Activated naive CD8-positive, alpha-beta T cell (primary cell): ENCODE results near the gene MYO5A.
"Not testable (repeated sequence)": the region's sequence is repeated elsewhere in the genome, so short reads cannot be mapped to it uniquely, and the experiment has no call there.

ENCODE experiments used
- H3K27ac Mint-ChIP-seq: one replicate; pipeline ENCODE4 v1.8.0; 2021; ENCODE audit warnings: mixed read lengths
- H3K27me3 Mint-ChIP-seq: one replicate; pipeline ENCODE4 v1.8.0; 2021; ENCODE audit warnings: mixed read lengths
- H3K36me3 Mint-ChIP-seq: one replicate; pipeline ENCODE4 v1.8.0; 2021; ENCODE audit warnings: mixed read lengths
- H3K4me1 Mint-ChIP-seq: one replicate; pipeline ENCODE4 v1.8.0; 2021; ENCODE audit warnings: low read depth, mixed read lengths
- H3K4me3 Mint-ChIP-seq: one replicate; pipeline ENCODE4 v1.8.0; 2021; ENCODE audit warnings: mild to moderate bottlenecking, mixed read lengths
- H3K9me3 Mint-ChIP-seq: one replicate; pipeline ENCODE4 v1.8.0; 2021; ENCODE audit warnings: low read depth, mixed read lengths

The MYO5A gene

GRCh38 chr15:52466716-52467115 is 62.0 kb downstream of the MYO5A start:
- no peak overlapping the region for H3K27ac Mint-ChIP-seq
- H3K4me3 Mint-ChIP-seq, result no peak overlapping the region
- peaks cover 11% of the 10 kb centered on the region for H3K36me3 Mint-ChIP-seq
- no peaks in the 10 kb centered on the region for H3K27me3 Mint-ChIP-seq
- peaks cover 38% of the 10 kb centered on the region for H3K4me1 Mint-ChIP-seq
- H3K9me3 Mint-ChIP-seq, result peaks cover 8% of the 10 kb centered on the region

DNA sequence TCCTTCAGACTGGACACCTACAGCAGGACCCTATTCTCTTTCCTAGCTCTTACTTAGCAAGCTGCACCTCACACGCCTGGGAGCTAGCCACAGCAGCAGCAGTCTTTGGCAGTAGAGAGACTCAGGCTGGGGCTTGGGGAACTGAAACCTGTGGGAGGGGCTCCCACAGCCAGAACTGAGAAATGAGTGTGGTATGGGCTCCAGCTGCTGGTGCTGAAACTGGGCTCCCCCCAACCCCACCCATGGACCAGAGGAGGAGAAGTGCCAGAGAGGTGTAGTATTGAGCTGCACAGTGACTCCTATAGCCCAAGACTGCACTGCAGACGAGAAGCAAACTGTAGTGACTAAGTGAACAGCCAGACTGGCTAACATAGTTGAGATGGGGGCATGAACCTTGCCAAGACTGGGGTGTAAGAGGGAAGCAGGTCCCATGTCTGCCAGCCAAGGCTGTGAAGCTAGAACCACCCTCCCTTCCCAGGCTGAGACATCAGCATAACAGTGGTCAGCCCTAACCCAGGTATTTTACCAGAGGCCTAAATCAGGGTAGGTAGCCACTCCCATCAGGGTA is 62.5 kb downstream of the MYO5A start:
- H3K4me1 Mint-ChIP-seq, result peaks cover 38% of the 10 kb centered on the region
- H3K4me3 Mint-ChIP-seq, result no peak overlapping the region
- H3K9me3 Mint-ChIP-seq, result peaks cover 8% of the 10 kb centered on the region
- H3K27ac Mint-ChIP-seq, result no peak overlapping the region
- peaks cover 11% of the 10 kb centered on the region for H3K36me3 Mint-ChIP-seq
- H3K27me3 Mint-ChIP-seq, result no peaks in the 10 kb centered on the region

DNA sequence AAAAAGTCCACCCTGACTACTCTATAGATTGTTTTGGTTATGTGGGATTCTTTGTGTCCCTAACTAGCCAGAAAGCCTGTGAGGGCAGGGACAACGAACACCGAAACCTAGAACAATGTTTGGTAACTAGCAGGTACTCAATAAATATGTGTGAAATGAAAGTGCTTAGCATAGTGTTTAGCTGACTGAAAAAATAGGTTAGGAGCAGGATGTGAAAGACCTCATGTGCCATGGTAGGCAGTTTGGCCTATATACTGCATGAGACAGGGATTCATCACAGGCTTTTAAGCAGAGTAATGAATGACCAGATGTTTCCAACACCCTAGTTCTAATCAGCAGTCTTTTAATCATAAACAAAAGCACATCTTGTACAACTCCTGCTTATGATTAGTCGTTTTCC is 64.2 kb downstream of the MYO5A start:
- H3K4me1 Mint-ChIP-seq, result peaks cover 38% of the 10 kb centered on the region

DNA sequence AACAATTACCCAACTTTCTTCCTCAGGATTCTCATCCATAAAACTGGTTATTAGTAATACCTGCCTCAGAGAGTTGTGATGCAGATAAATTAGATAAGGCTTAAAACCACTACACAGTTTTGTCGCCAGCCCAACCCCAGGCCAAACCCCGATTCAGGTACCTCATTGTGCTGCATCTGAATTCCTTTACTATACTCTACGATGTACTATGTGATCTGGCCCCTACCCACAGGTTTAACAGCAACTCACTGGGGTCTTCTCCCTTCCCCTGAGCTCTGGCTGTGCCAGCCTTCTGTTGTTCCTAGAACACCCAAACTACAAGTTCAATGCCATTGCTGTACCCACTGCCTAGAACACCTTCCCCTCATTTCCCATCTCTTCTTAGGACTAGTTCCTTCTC is 64.6 kb downstream of the MYO5A start:
- Mint-ChIP-seq H3K4me1 (peaks cover 38% of the 10 kb centered on the region), H3K36me3 (peaks cover 7% of the 10 kb centered on the region), H3K4me3 (no peak overlapping the region), H3K27me3 (no peaks in the 10 kb centered on the region), H3K27ac (peak overlapping the region; percentile 78), H3K9me3 (peaks cover 8% of the 10 kb centered on the region)

More for the DNA sequence above, 64.2 kb downstream of the MYO5A start:
- no peak overlapping the region for H3K4me3 Mint-ChIP-seq
- H3K36me3 Mint-ChIP-seq, result peaks cover 7% of the 10 kb centered on the region
- peak overlapping the region; percentile 78 for H3K27ac Mint-ChIP-seq
- no peaks in the 10 kb centered on the region for H3K27me3 Mint-ChIP-seq
- peaks cover 8% of the 10 kb centered on the region for H3K9me3 Mint-ChIP-seq

GRCh38 chr15:52463638-52464037 is 65.0 kb downstream of the MYO5A start:
- peak overlapping the region; percentile 78 for H3K27ac Mint-ChIP-seq
- H3K27me3 Mint-ChIP-seq, result no peaks in the 10 kb centered on the region
- H3K36me3 Mint-ChIP-seq, result peaks cover 7% of the 10 kb centered on the region
- peaks cover 38% of the 10 kb centered on the region for H3K4me1 Mint-ChIP-seq
- peaks cover 8% of the 10 kb centered on the region for H3K9me3 Mint-ChIP-seq
- H3K4me3 Mint-ChIP-seq, result no peak overlapping the region

DNA sequence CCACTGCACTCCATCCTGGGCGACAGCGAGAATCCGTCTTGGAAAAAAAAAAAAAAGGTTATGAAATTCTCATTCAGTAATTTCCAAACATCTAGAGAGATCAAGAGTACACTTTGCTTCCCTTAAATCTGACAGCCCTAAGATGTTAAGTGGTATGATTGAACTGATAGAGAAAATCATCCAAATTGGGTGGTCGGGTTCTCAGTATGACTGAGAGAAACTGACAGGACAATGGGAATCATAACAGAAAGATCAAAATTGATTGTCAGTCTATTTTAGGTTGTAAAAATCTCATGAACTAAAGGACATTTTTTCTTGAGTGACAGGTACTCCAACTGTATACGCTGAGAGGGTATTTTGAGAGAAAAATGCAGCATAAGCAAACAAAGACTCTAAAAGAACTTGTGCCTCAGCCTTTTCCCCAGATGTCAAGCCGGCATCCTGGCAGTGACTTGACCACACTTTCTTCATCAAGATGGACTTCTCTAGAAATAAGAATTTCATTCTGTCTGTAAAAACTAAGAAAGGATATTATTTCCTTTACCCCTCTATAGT is 65.8 kb downstream of the MYO5A start:
- Mint-ChIP-seq H3K36me3 (peaks cover 8% of the 10 kb centered on the region), H3K9me3 (peaks cover 8% of the 10 kb centered on the region), H3K4me3 (no peak overlapping the region), H3K27ac (no peak overlapping the region), H3K4me1 (peaks cover 39% of the 10 kb centered on the region), H3K27me3 (no peaks in the 10 kb centered on the region)

DNA sequence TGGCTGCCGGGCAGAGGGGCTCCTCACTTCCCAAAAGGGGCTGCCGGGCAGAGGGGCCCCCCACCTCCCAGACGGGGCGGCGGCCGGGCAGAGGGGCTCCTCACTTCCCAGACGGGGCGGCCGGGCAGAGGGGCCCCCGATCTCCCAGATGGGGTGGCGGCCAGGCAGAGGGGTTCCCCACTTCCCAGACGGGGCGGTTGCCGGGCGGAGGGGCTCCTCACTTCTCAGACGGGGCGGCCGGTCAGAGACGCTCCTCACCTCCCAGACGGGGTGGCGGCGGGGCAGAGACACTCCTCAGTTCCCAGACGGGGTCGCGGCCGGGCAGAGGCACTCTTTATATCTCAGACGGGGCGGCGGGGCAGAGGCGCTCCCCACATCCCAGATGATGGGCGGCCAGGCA is 69.0 kb downstream of the MYO5A start:
- not testable (repeated sequence) for H3K4me3 Mint-ChIP-seq, H3K27ac Mint-ChIP-seq, H3K27me3 Mint-ChIP-seq
- Mint-ChIP-seq H3K9me3 (peaks cover 10% of the 10 kb centered on the region), H3K4me1 (peaks cover 29% of the 10 kb centered on the region), H3K36me3 (peaks cover 17% of the 10 kb centered on the region)

DNA sequence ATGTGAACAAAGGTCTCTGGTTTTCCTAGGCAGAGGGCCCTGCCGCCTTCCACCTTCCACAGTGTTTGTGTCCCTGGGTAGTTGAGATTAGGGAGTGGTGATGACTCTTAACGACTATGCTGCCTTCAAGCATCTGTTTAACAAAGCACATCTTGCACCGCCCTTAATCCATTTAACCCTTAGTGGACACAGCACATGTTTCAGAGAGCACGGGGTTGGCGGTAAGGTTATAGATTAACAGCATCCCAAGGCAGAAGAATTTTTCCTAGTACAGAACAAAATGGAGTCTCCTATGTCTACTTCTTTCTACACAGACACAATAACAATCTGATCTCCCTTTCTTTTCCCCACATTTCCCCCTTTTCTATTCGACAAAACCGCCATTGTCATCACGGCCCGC is 69.4 kb downstream of the MYO5A start:
- peaks cover 21% of the 10 kb centered on the region for H3K36me3 Mint-ChIP-seq

GRCh38 chr15:52448011-52448890 is 80.4 kb downstream of the MYO5A start:
- Mint-ChIP-seq H3K4me1 (peaks cover 39% of the 10 kb centered on the region), H3K4me3 (no peak overlapping the region), H3K27ac (no peak overlapping the region), H3K36me3 (peaks cover 11% of the 10 kb centered on the region), H3K27me3 (no peaks in the 10 kb centered on the region), H3K9me3 (no peaks in the 10 kb centered on the region)

More for the DNA sequence above, 69.4 kb downstream of the MYO5A start:
- H3K27ac Mint-ChIP-seq, H3K27me3 Mint-ChIP-seq, H3K4me3 Mint-ChIP-seq: not testable (repeated sequence)
- peaks cover 14% of the 10 kb centered on the region for H3K9me3 Mint-ChIP-seq
- peaks cover 29% of the 10 kb centered on the region for H3K4me1 Mint-ChIP-seq

DNA sequence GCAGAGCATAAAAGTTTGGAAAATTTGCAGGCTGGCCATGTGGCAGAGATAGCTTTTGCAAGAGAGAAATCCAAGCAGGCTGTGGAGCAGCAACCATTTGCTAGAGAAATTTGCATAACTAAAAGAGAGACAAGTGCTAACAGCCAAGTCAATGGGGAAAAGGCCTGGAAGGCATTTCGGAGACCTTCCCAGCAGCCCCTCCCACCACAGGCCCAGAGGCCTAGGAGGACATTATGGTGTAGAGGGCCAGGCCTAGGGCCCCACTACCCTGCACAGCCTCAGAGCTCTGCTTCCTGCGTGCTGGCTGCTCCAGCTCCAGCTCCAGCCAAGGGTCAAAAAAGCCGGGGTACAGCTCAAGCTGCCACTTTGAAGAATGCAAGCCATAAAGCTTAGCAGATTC is 82.7 kb downstream of the MYO5A start:
- Mint-ChIP-seq H3K4me3 (no peak overlapping the region), H3K9me3 (no peaks in the 10 kb centered on the region), H3K27me3 (no peaks in the 10 kb centered on the region), H3K36me3 (peaks cover 6% of the 10 kb centered on the region), H3K27ac (no peak overlapping the region), H3K4me1 (peaks cover 37% of the 10 kb centered on the region)

DNA sequence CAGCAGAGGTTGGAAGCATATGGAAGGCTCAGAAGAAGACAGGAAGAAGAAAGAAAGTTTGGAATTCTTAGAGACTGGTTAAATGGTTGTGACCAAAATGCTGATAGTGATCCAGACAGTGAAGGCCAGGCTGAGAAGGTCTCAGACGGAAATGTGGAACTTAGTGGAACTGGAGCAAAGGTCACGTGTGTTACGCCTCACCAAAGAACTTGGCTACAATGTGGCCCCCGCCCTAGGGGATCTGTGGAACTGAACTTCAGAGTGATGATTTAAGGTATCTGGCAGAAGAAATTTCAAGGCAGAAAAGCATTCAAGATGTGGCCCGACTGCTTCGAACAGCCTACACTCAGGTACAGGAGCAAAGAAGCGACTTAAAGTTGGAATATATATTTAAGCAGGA is 83.1 kb downstream of the MYO5A start:
- Mint-ChIP-seq H3K4me1 (peaks cover 40% of the 10 kb centered on the region), H3K27me3 (no peaks in the 10 kb centered on the region), H3K27ac (no peak overlapping the region), H3K9me3 (no peaks in the 10 kb centered on the region), H3K4me3 (no peak overlapping the region), H3K36me3 (peaks cover 6% of the 10 kb centered on the region)

GRCh38 chr15:52443205-52443604 is 85.5 kb downstream of the MYO5A start:
- Mint-ChIP-seq H3K4me1 (peaks cover 51% of the 10 kb centered on the region), H3K36me3 (peaks cover 12% of the 10 kb centered on the region)
- not testable (repeated sequence) for H3K27ac Mint-ChIP-seq, H3K9me3 Mint-ChIP-seq, H3K4me3 Mint-ChIP-seq, H3K27me3 Mint-ChIP-seq

- Mint-ChIP-seq H3K9me3 (no peaks in the 10 kb centered on the region), H3K36me3 (peaks cover 8% of the 10 kb centered on the region), H3K27me3 (no peaks in the 10 kb centered on the region), H3K4me3 (no peak overlapping the region), H3K27ac (no peak overlapping the region), H3K4me1 (peaks cover 49% of the 10 kb centered on the region)
Measured at GRCh38 chr15:52441841-52442240, 86.8 kb downstream of the MYO5A start.

- H3K9me3 Mint-ChIP-seq, result no peaks in the 10 kb centered on the region
- H3K4me1 Mint-ChIP-seq, result peaks cover 48% of the 10 kb centered on the region
- peak overlapping the region; percentile 24 for H3K27ac Mint-ChIP-seq
- H3K36me3 Mint-ChIP-seq, result peaks cover 8% of the 10 kb centered on the region
- H3K27me3 Mint-ChIP-seq, result no peaks in the 10 kb centered on the region
- H3K4me3 Mint-ChIP-seq, result no peak overlapping the region
Measured at GRCh38 chr15:52440946-52441345, 87.7 kb downstream of the MYO5A start.

DNA sequence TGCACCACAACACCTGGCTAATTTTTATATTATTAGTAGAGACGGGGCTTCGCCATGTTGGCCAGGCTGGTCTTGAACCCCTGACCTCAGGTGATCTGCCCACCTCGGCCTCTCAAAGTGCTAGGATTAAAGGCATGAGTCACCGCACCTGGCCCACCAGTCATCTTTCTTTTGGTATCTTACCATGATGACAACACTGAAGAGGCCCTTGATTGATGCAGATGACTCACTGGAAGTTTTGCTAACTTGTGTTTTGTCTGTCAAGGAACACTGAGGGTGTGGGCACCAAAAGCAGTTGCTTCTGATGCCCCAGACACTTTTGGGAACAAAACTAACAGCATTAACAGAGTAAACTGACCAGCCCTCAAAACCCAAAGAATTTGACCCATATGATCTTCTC is 88.3 kb downstream of the MYO5A start:
- Mint-ChIP-seq H3K27me3 (no peaks in the 10 kb centered on the region), H3K36me3 (peaks cover 8% of the 10 kb centered on the region), H3K4me1 (peaks cover 44% of the 10 kb centered on the region), H3K27ac (peak overlapping the region; percentile 24), H3K9me3 (no peaks in the 10 kb centered on the region), H3K4me3 (no peak overlapping the region)
